Measurements from ENCODE around the gene GDF2. TPM values are rescaled to one million over a fixed set of nuclear protein-coding genes. Genes with fewer than 3 reads are reported as not detected.

Gene GDF2
- total RNA-seq (under 1 TPM; 0.17 to 0.26 (median 0.23) TPM), polyA plus RNA-seq (0.14 TPM)
- long read RNA-seq, donor 1, partial matches to known transcripts = 0 of 1 reads
- long read RNA-seq, donor 1, other reads (novel, unspliced or antisense) = 0 of 1 reads
- long read RNA-seq, donor 2, partial matches to known transcripts = 0 of 1 reads
- long read RNA-seq, donor 2, other reads (novel, unspliced or antisense) = 0 of 1 reads
- long read RNA-seq, donor 3 = 0 reads
- long read RNA-seq, donor 4, partial matches to known transcripts = 0 of 1 reads
- long read RNA-seq, donor 4, other reads (novel, unspliced or antisense) = 0 of 1 reads

GRCh38 chr10:47322300-47323061 lies at the start of gene GDF2:
Gene GDF2 (plus strand): TSS chr10:47322454. CDS start chr10:47322669, 215 bp downstream.
- DNase-seq = no peak
- 60% methylated on average over 35 of the region's 35 CpGs for WGBS

GRCh38 chr10:47276071-47276470 lies 46.2 kb upstream of the GDF2 start:
- H3K4me1 ChIP-seq (ENCODE audit: control insufficient read depth, insufficient read depth, low read length) = no peaks in the 10 kb centered on the region

More at GRCh38 chr10:47322300-47323061, at the start of gene GDF2:
- H3K4me3 ChIP-seq (ENCODE audit: low read length) = no peak within 1 kb of the TSS
- H3K4me1 ChIP-seq (ENCODE audit: control insufficient read depth, insufficient read depth, low read length) = no peaks in the 10 kb centered on the region
- H3K27me3 ChIP-seq (ENCODE audit: control insufficient read depth, insufficient read depth) = no peaks in the 10 kb centered on the region
- peak in 1 of 2 donors; percentile 9 for ATAC-seq
- intact Hi-C loops (cut with DNase I) = no loop called here
- H3K9me3 ChIP-seq (ENCODE audit: control insufficient read depth, low read length) = no peaks in the 10 kb centered on the region
- H3K27ac ChIP-seq (ENCODE audit: low read length) = no peak within 1 kb of the TSS

DNA sequence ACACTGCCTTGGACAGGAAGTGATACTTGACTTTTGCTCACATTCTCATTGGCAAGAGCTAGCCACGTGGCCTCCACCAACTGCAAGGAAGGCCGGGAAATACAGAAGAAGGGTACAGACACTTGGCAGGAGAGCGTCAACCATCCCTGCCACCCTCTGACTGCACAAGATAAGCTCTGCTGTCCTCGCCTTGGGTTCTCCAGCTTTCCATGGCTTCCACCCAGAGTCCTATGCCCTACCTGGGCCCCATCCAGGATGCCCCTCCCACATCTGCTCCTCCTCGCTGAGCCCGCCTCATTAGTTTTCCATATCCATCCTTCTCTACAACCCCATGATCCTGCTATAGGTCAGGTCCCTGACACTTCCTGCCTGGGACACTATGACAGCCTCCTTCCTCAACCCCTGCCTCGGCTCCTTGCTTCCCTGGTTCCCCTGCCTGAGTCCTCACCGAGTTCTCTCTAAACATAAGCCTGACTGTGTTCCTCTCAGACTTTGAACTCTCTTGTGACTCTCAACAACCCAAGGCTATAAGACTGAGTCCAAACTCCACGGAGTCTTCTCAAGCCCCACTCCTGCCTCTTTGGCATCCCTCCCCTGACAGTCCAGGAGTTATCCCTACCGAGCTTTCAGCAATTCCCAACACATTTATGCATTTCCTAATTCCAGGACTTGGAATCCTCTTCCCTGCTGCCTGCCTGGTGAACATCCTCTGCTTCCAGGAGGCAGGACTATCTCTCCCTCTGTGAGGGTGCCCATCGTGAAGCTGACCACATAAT lies 45.5 kb upstream of the GDF2 start:
- no peaks in the 10 kb centered on the region for H3K4me1 ChIP-seq (ENCODE audit: control insufficient read depth, insufficient read depth, low read length)
- H3K4me3 ChIP-seq (ENCODE audit: low read length) = no peak overlapping the region
- ATAC-seq = peak; percentile 44 to 59
- 80% methylated on average over 11 of the region's 11 CpGs for WGBS
- no peaks in the 10 kb centered on the region for H3K27me3 ChIP-seq (ENCODE audit: control insufficient read depth, insufficient read depth)
- intact Hi-C loops (cut with DNase I) = no loop called here
- DNase-seq = peak in 1 of 3 donors; percentile 34
- no peaks in the 10 kb centered on the region for H3K9me3 ChIP-seq (ENCODE audit: control insufficient read depth, low read length)
- H3K27ac ChIP-seq (ENCODE audit: low read length) = no peak overlapping the region

More at GRCh38 chr10:47276071-47276470, 46.2 kb upstream of the GDF2 start:
- intact Hi-C loops (cut with DNase I) = no loop called here
- WGBS = 65% methylated on average over 2 of the region's 2 CpGs
- H3K27ac ChIP-seq (ENCODE audit: low read length) = no peak overlapping the region
- H3K9me3 ChIP-seq (ENCODE audit: control insufficient read depth, low read length) = no peaks in the 10 kb centered on the region
- H3K27me3 ChIP-seq (ENCODE audit: control insufficient read depth, insufficient read depth) = no peaks in the 10 kb centered on the region
- H3K4me3 ChIP-seq (ENCODE audit: low read length) = no peak overlapping the region
- ATAC-seq = no peak
- DNase-seq = no peak

DNA sequence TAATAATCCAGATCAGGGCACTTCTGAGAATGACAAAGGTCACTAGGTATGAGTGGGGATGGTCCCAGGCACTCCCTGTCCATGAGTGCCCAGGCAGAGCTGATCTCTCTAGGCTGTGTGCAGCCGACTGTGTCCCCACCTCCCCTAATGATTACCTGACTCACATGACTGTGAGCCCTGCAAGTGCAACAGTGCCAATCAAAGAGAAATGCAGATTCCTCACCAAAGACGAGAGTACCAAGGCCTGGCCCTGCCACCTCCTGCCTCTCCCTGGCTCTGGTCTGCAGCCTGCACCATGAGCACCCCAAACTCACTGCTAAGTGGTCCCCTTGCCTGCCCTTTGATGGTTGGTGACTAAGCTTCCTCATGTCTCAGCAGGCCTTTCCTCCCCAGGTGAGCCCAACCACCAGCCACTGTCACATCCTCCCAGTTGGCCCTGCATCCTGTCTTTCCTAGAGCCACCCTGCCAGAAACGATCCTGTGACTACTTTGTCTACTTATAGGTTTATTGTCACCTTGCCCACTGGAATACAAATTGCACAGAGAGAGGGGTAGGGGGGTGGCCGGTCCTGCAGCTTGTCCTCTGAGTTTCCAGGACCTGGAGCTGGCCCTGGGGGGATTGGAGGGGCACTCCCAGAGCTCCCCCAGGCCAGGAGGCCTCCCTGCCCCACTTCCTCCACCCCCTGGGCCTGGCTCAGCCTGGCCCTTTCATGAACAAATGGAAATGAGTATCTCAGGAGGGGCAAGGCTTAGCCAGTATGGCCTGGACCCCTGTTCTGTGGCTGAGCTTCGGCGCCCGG lies 44.7 kb upstream of the GDF2 start:
- ATAC-seq = peak; percentile 25 to 26

DNA sequence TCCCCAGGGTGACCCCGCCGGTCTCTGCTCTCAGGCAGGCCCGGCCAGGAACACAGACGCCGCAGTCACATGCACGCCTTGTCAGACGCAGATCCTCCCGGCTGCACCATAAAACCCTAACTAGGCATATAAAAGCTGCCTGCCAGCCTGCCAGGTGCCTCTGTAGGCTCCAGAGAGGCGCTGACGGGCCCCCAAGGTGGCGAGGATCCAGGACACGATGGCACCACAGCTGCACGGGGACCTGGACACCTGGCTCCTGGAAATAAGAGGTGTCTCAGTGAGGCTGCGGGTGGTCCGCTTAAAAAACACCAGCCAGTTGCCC lies 44.1 kb upstream of the GDF2 start:
- 89% methylated on average over 15 of the region's 15 CpGs for WGBS
- no peaks in the 10 kb centered on the region for H3K4me1 ChIP-seq (ENCODE audit: control insufficient read depth, insufficient read depth, low read length)
- intact Hi-C loops (cut with DNase I) = no loop called here
- no peaks in the 10 kb centered on the region for H3K27me3 ChIP-seq (ENCODE audit: control insufficient read depth, insufficient read depth)
- DNase-seq (peak in 1 of 3 donors; percentile 44), ATAC-seq (no peak)
- H3K9me3 ChIP-seq (ENCODE audit: control insufficient read depth, low read length) = no peaks in the 10 kb centered on the region
- H3K4me3 ChIP-seq (ENCODE audit: low read length) = no peak overlapping the region
- H3K27ac ChIP-seq (ENCODE audit: low read length) = no peak overlapping the region

More for the DNA sequence above, 44.7 kb upstream of the GDF2 start:
- Histone ChIP-seq H3K9me3 (ENCODE audit: control insufficient read depth, low read length) (no peaks in the 10 kb centered on the region), H3K27me3 (ENCODE audit: control insufficient read depth, insufficient read depth) (no peaks in the 10 kb centered on the region), H3K4me3 (ENCODE audit: low read length) (no peak overlapping the region), H3K27ac (ENCODE audit: low read length) (no peak overlapping the region), H3K4me1 (ENCODE audit: control insufficient read depth, insufficient read depth, low read length) (no peaks in the 10 kb centered on the region)
- 70% methylated on average over 7 of the region's 7 CpGs for WGBS
- intact Hi-C loops (cut with DNase I) = no loop called here
- DNase-seq = peak in 1 of 3 donors; percentile 36

DNA sequence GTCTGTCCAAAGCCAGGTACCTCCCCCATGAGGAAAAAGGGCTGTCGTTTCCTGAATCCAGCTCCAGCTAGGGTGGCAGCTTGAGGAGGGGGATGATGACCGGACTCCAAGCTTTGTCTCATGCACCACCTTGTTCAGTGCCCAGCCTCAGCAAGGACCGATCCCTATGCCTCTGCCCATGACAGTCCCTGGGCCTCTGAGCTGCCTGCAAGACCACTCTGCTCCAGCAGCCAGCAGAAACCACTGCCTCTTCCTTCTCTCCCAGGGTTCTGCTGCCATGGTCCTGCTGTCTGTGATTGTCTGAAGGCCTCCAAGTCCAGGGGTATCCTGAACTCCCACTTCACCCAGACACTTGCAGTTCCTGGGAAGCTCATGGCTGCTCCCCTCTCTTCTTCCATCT lies 43.5 kb upstream of the GDF2 start:
- H3K27me3 ChIP-seq (ENCODE audit: control insufficient read depth, insufficient read depth) = no peaks in the 10 kb centered on the region
- 84% methylated on average over 3 of the region's 3 CpGs for WGBS
- ATAC-seq (no peak), DNase-seq (peak in 1 of 3 donors; percentile 36)
- intact Hi-C loops (cut with DNase I) = no loop called here
- H3K27ac ChIP-seq (ENCODE audit: low read length) = no peak overlapping the region
- no peak overlapping the region for H3K4me3 ChIP-seq (ENCODE audit: low read length)
- no peaks in the 10 kb centered on the region for H3K9me3 ChIP-seq (ENCODE audit: control insufficient read depth, low read length)
- H3K4me1 ChIP-seq (ENCODE audit: control insufficient read depth, insufficient read depth, low read length) = no peaks in the 10 kb centered on the region

GRCh38 chr10:47279276-47279675 lies 43.0 kb upstream of the GDF2 start:
- H3K4me3 ChIP-seq (ENCODE audit: low read length) = no peak overlapping the region
- 86% methylated on average over 2 of the region's 2 CpGs for WGBS
- H3K27ac ChIP-seq (ENCODE audit: low read length) = no peak overlapping the region
- no peaks in the 10 kb centered on the region for H3K27me3 ChIP-seq (ENCODE audit: control insufficient read depth, insufficient read depth)
- DNase-seq = no peak
- H3K4me1 ChIP-seq (ENCODE audit: control insufficient read depth, insufficient read depth, low read length) = no peaks in the 10 kb centered on the region
- no peaks in the 10 kb centered on the region for H3K9me3 ChIP-seq (ENCODE audit: control insufficient read depth, low read length)
- intact Hi-C loops (cut with DNase I) = no loop called here
- no peak for ATAC-seq

- ATAC-seq = no peak
- intact Hi-C loops (cut with DNase I) = no loop called here
- H3K27ac ChIP-seq (ENCODE audit: low read length) = no peak overlapping the region
- peaks cover 4% of the 10 kb centered on the region for H3K4me1 ChIP-seq (ENCODE audit: control insufficient read depth, insufficient read depth, low read length)
- 76% methylated on average over 6 of the region's 6 CpGs for WGBS
- DNase-seq = no peak
- no peaks in the 10 kb centered on the region for H3K9me3 ChIP-seq (ENCODE audit: control insufficient read depth, low read length)
- H3K4me3 ChIP-seq (ENCODE audit: low read length) = no peak overlapping the region
- H3K27me3 ChIP-seq (ENCODE audit: control insufficient read depth, insufficient read depth) = no peaks in the 10 kb centered on the region
Measured at GRCh38 chr10:47282005-47282656, 40.1 kb upstream of the GDF2 start.

- 91% methylated on average over 6 of the region's 6 CpGs for WGBS
- H3K27ac ChIP-seq (ENCODE audit: low read length) = no peak overlapping the region
- no peak overlapping the region for H3K4me3 ChIP-seq (ENCODE audit: low read length)
- H3K9me3 ChIP-seq (ENCODE audit: control insufficient read depth, low read length) = no peaks in the 10 kb centered on the region
- DNase-seq (no peak), ATAC-seq (no peak)
- intact Hi-C loops (cut with DNase I) = no loop called here
- H3K4me1 ChIP-seq (ENCODE audit: control insufficient read depth, insufficient read depth, low read length) = peaks cover 6% of the 10 kb centered on the region
- H3K27me3 ChIP-seq (ENCODE audit: control insufficient read depth, insufficient read depth) = no peaks in the 10 kb centered on the region
Measured at GRCh38 chr10:47282657-47283018, 39.6 kb upstream of the GDF2 start.

GRCh38 chr10:47283101-47283630 lies 39.1 kb upstream of the GDF2 start:
- Histone ChIP-seq H3K9me3 (ENCODE audit: control insufficient read depth, low read length) (no peaks in the 10 kb centered on the region), H3K27ac (ENCODE audit: low read length) (no peak overlapping the region), H3K4me3 (ENCODE audit: low read length) (no peak overlapping the region), H3K27me3 (ENCODE audit: control insufficient read depth, insufficient read depth) (no peaks in the 10 kb centered on the region), H3K4me1 (ENCODE audit: control insufficient read depth, insufficient read depth, low read length) (peaks cover 6% of the 10 kb centered on the region)
- intact Hi-C loops (cut with DNase I) = no loop called here
- no peak for ATAC-seq
- DNase-seq = peak in 1 of 3 donors; percentile 23
- 90% methylated on average over 9 of the region's 9 CpGs for WGBS

Measured in right cardiac atrium (tissue), 5 donors.